ENCODE data around the gene HOXD13.

HOXD13 gene

GRCh38 chr2:176110415-176111308, 18.1 kb downstream of the HOXD13 start:
- Histone ChIP-seq H3K36me3 (ENCODE audit: control insufficient read depth, insufficient read depth, low read length) (no peaks in the 10 kb centered on the region), H3K4me3 (replicated peaks; ENCODE audit: low read depth, low read length) (no peak overlapping the region), H3K27me3 (replicated peaks; ENCODE audit: control insufficient read depth, insufficient read depth, low read length) (peaks cover 3% of the 10 kb centered on the region)
- no peak for TF ChIP-seq CTCF (IDR thresholded peaks at IDR 0.05; ENCODE audit: insufficient read depth, low read length, poor library complexity, severe bottlenecking)
- no peak for DNase-seq (ENCODE audit: extremely low read depth, insufficient read length)

GRCh38 chr2:176111309-176111663, 18.8 kb downstream of the HOXD13 start:
- Histone ChIP-seq H3K27me3 (replicated peaks; ENCODE audit: control insufficient read depth, insufficient read depth, low read length) (peaks cover 3% of the 10 kb centered on the region), H3K4me3 (replicated peaks; ENCODE audit: low read depth, low read length) (no peak overlapping the region), H3K36me3 (ENCODE audit: control insufficient read depth, insufficient read depth, low read length) (no peaks in the 10 kb centered on the region)
- DNase-seq (ENCODE audit: extremely low read depth, insufficient read length), result no peak
- TF ChIP-seq CTCF (IDR thresholded peaks at IDR 0.05; ENCODE audit: insufficient read depth, low read length, poor library complexity, severe bottlenecking), result peak; percentile 81

- H3K36me3 ChIP-seq (ENCODE audit: control insufficient read depth, insufficient read depth, low read length), result no peaks in the 10 kb centered on the region
- H3K27me3 ChIP-seq (replicated peaks; ENCODE audit: control insufficient read depth, insufficient read depth, low read length), result peaks cover 4% of the 10 kb centered on the region
- no peak for TF ChIP-seq CTCF (IDR thresholded peaks at IDR 0.05; ENCODE audit: insufficient read depth, low read length, poor library complexity, severe bottlenecking)
- no peak overlapping the region for H3K4me3 ChIP-seq (replicated peaks; ENCODE audit: low read depth, low read length)
- DNase-seq (ENCODE audit: extremely low read depth, insufficient read length), result no peak
Measured at GRCh38 chr2:176111846-176112374, 19.4 kb downstream of the HOXD13 start.

GRCh38 chr2:176112375-176113302, 20.1 kb downstream of the HOXD13 start:
- no peak for TF ChIP-seq CTCF (IDR thresholded peaks at IDR 0.05; ENCODE audit: insufficient read depth, low read length, poor library complexity, severe bottlenecking)
- no peak for DNase-seq (ENCODE audit: extremely low read depth, insufficient read length)
- Histone ChIP-seq H3K36me3 (ENCODE audit: control insufficient read depth, insufficient read depth, low read length) (no peaks in the 10 kb centered on the region), H3K27me3 (replicated peaks; ENCODE audit: control insufficient read depth, insufficient read depth, low read length) (peaks cover 5% of the 10 kb centered on the region), H3K4me3 (replicated peaks; ENCODE audit: low read depth, low read length) (no peak overlapping the region)

- DNase-seq (ENCODE audit: extremely low read depth, insufficient read length), result no peak
- Histone ChIP-seq H3K4me3 (replicated peaks; ENCODE audit: low read depth, low read length) (no peak overlapping the region), H3K27me3 (replicated peaks; ENCODE audit: control insufficient read depth, insufficient read depth, low read length) (peaks cover 6% of the 10 kb centered on the region), H3K36me3 (ENCODE audit: control insufficient read depth, insufficient read depth, low read length) (no peaks in the 10 kb centered on the region)
- TF ChIP-seq CTCF (IDR thresholded peaks at IDR 0.05; ENCODE audit: insufficient read depth, low read length, poor library complexity, severe bottlenecking), result no peak
Measured at GRCh38 chr2:176114120-176114929, 21.8 kb downstream of the HOXD13 start.

Measured in GM06990 (cell line).